K562 (cell line): ENCODE data around the gene GMPR. TPM values are rescaled to one million over a fixed set of nuclear protein-coding genes. Genes with fewer than 3 reads are reported as not detected.

ENCODE experiments used
- ATAC-seq: fragments of 200-7000 bp; cut with Tn5 transposase; 3 replicates; pipeline ENCODE4 v1.9.1; 2020; ENCODE audit warnings: moderate library complexity
- BruUV-seq: library from RNA; stranded (reverse); fragments of 400-500 nt; replicated peaks from 2 replicates; lab custom pipeline; 2021; lab: Mats Ljungman, UMichigan
- CTCF ChIA-PET: fragments of 300-600 bp; formaldehyde crosslinking; extraction: SDS; loops from one replicate; lab custom pipeline; 2021; ENCODE audit warnings: low intra/inter-chr PET ratio; lab: Yijun Ruan, JAX
- POLR2A ChIA-PET: fragments of 300-600, 350-650 bp; sonication (Branson Sonifier 250); formaldehyde crosslinking; extraction: SDS; loops from one replicate; lab custom pipeline; 2021; ENCODE audit warnings: antibody characterized with exemption, inconsistent platforms; lab: Yijun Ruan, JAX
- DNase-seq, 4 experiments: peaks; one replicate each; pipeline versions ENCODE4 v3.0.0 to v3.0.0-alpha.2; 2011 to 2018; ENCODE audit warnings: low spot score in 3 of 4, mixed read lengths in 3 of 4; ENCODE audit errors: extremely low read depth in 1 of 4
- FAIRE-seq: peaks from 2 replicates; lab custom pipeline; 2011; peaks lifted over from hg19 to GRCh38; lab: Jason Lieb, UNC
- H2AFZ ChIP-seq: 2 replicates; pipeline ENCODE4 v1.6.0; 2011; ENCODE audit warnings: low read depth, low read length, control low read depth, inconsistent platforms
- H3K27ac ChIP-seq: fragments of 200-600 bp; 3 replicates; pipeline ENCODE4 v1.8.0; 2011; ENCODE audit warnings: low read depth, mild to moderate bottlenecking, control low read depth, inconsistent platforms, low read length, moderate library complexity, mixed read lengths; ENCODE audit errors: extremely low read depth
- H3K27me3 ChIP-seq, 2 experiments: fragments of 300-600 bp in 1 of 2; 2 replicates in 1 of 2; 3 replicates in 1 of 2; pipeline versions ENCODE4 v1.6.0 to v1.8.0; 2011; ENCODE audit warnings: inconsistent platforms in 2 of 2, low read length in 2 of 2, mild to moderate bottlenecking in 1 of 2, mixed read lengths in 1 of 2, moderate library complexity in 1 of 2; ENCODE audit not compliant: control insufficient read depth in 2 of 2, insufficient read depth in 2 of 2
- H3K36me3 ChIP-seq: fragments of 300-600 bp; 3 replicates; pipeline ENCODE4 v1.8.0; 2011; ENCODE audit warnings: mild to moderate bottlenecking, low read length, inconsistent platforms; ENCODE audit not compliant: control insufficient read depth, insufficient read depth
- H3K4me1 ChIP-seq, 2 experiments: fragments of 200-600 bp in 1 of 2; replicated peaks in 1 of 2; 2 replicates in 1 of 2; 3 replicates in 1 of 2; pipeline versions ENCODE4 v1.5.1 to v1.8.0; 2011; ENCODE audit warnings: inconsistent platforms in 2 of 2, low read length in 2 of 2, mild to moderate bottlenecking in 1 of 2, mixed read lengths in 1 of 2, moderate library complexity in 1 of 2; ENCODE audit not compliant: control insufficient read depth in 2 of 2, insufficient read depth in 2 of 2
- H3K4me2 ChIP-seq: 2 replicates; pipeline ENCODE4 v1.6.1; 2011; ENCODE audit warnings: low read length, control low read depth, inconsistent platforms, mixed read lengths; ENCODE audit not compliant: insufficient read depth
- H3K4me3 ChIP-seq: fragments of 200-600 bp; sonication (generic), shearing (Covaris generic); 2 replicates; pipeline ENCODE4 v1.5.1; 2016; ENCODE audit warnings: control low read depth, inconsistent platforms
- H3K79me2 ChIP-seq: fragments of 200-600 bp; 3 replicates; pipeline ENCODE4 v1.8.0; 2011; ENCODE audit warnings: low read length, inconsistent platforms; ENCODE audit not compliant: control insufficient read depth, insufficient read depth
- H3K9ac ChIP-seq, 2 experiments: 2 replicates each; pipeline versions ENCODE4 v1.6.0 to v1.6.1; 2011; ENCODE audit warnings: low read depth in 2 of 2, low read length in 2 of 2, control low read depth in 1 of 2, inconsistent platforms in 1 of 2, mild to moderate bottlenecking in 1 of 2, mixed read lengths in 1 of 2; ENCODE audit not compliant: insufficient read depth in 1 of 2
- H3K9me1 ChIP-seq: one replicate; pipeline ENCODE4 v1.6.0; 2011; ENCODE audit warnings: inconsistent platforms, mild to moderate bottlenecking, low read length, moderate library complexity; ENCODE audit not compliant: control insufficient read depth, insufficient read depth
- H3K9me3 ChIP-seq: replicated peaks from 2 replicates; pipeline ENCODE4 v1.5.1; 2011; ENCODE audit warnings: low read depth, low read length, inconsistent platforms; ENCODE audit not compliant: control insufficient read depth, insufficient read depth
- H4K20me1 ChIP-seq: replicated peaks from 2 replicates; pipeline ENCODE4 v1.6.1; 2011; ENCODE audit warnings: low read length, inconsistent platforms, mixed read lengths; ENCODE audit not compliant: control insufficient read depth, insufficient read depth
- EHMT2 ChIP-seq: fragments of 450-650 bp; IDR thresholded peaks from 2 replicates; pipeline ENCODE4 v1.6.1; 2018; ENCODE audit warnings: antibody characterized with exemption
- NFIC ChIP-seq: fragments of 450-650 bp; IDR thresholded peaks from 2 replicates; pipeline ENCODE4 v1.6.1; 2017; ENCODE audit warnings: mild to moderate bottlenecking, inconsistent platforms
- RHOXF2B ChIP-seq: fragments of 250-450 bp; sonication (Bioruptor Pico); conservative IDR thresholded peaks from 2 replicates; pipeline ENCODE4 v1.5.1; 2021
- WGBS: fragments of 100-300 bp; shearing (Covaris generic); methylation state at CpG from one replicate; pipeline ENCODE4 v1.1.6; 2016; ENCODE audit warnings: low coverage, mixed read lengths; ENCODE audit not compliant: insufficient coverage; ENCODE audit errors: missing lambda C conversion rate; 5-methylcytosine and 5-hydroxymethylcytosine counted together
- in situ Hi-C: fragments of 300-500 bp; cut with MboI; formaldehyde crosslinking; loops from 4 replicates; pipeline ENCODE4 v1.15.0; 2018; ENCODE audit warnings: inconsistent platforms, mixed read lengths
- intact Hi-C: fragments of 100-400 bp; cut with micrococcal nuclease; formaldehyde crosslinking; loops from 2 replicates; pipeline ENCODE4 v1.14.2; 2022
- polyA plus RNA-seq, 8 experiments: library from polyadenylated mRNA; depleted of rRNA in 4 of 8; stranded (reverse) in 5 of 8; unstranded in 3 of 8; fragments of >200 nt; fragmentation: Nextera tagmentation in 2 of 8; fragmentation: Illumina TruSeq in 1 of 8; extraction: Ambion mirVana in 2 of 8; extraction: Trizol in 1 of 8; gene quantifications; 2 replicates each; pipeline versions ENCODE4 v1.2.1 to v1.2.3, GENCODE V29; 2011 to 2014; ENCODE audit warnings: inconsistent platforms in 1 of 8, missing spikeins in 1 of 8
- total RNA-seq, 7 experiments: library from RNA; depleted of rRNA in 6 of 7; stranded (reverse); fragments of >200 nt in 6 of 7; fragmentation: Illumina TruSeq in 2 of 7; extraction: Trizol in 2 of 7; gene quantifications; 2 replicates each; pipeline versions ENCODE4 v1.2.1 to v1.2.3, GENCODE V29; 2011 to 2021; ENCODE audit warnings: low replicate concordance in 1 of 7
- TF ChIP-seq, protein P1 (sequence below): fragments of 450-650 bp; IDR thresholded peaks from 2 replicates; pipeline ENCODE4 v1.6.1; 2016; ENCODE audit warnings: mild to moderate bottlenecking, moderate library complexity
- TF ChIP-seq, protein P2 (sequence below): fragments of 450-650 bp; IDR thresholded peaks from 2 replicates; pipeline ENCODE4 v1.6.1; 2017; ENCODE audit warnings: antibody characterized with exemption, mild to moderate bottlenecking

Gene GMPR
- total and polyA plus RNA-seq, 9 of the 15 experiments (the other 6 are each of a cell fraction or from before 2014, with no cell fraction given), result 34.6 to 83.7 (median 49.8) TPM

DNA sequence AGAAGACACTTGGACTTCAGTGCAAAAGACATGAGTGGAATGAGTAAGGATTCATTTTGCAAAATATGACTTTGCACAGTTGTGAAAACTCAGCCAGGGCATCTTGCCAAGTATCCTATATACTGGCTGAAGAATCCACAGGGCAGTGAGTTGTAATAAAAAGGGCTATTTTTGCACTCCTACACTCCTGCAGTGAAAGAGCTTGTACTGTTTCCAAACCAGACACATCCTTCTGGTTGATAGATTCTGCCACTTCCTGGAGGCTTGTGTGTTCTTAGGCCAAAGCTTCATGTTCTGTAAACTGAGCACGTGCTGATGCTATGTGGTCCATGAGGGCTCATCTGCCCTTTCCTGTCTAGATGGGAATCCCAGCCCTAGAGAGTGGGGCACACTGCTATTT lies 34.9 kb downstream of the GMPR start:
- Histone ChIP-seq H3K9ac (no peak overlapping the region), H3K4me1 (peaks cover 29 to 59% of the 10 kb centered on the region in 2 experiments), H2AFZ (no peak overlapping the region), H3K9me1 (peaks cover 7% of the 10 kb centered on the region), H3K4me3 (no peak overlapping the region), H4K20me1 (0 out of 2 replicates have a peak, but pooled peaks cover 6% of the 10 kb centered on the region), H3K79me2 (peaks cover 15% of the 10 kb centered on the region), H3K27ac (no peak overlapping the region; the same call in 2 of the 3 replicates), H3K27me3 (no peaks in the 10 kb centered on the region), H3K4me2 (no peak overlapping the region), H3K36me3 (peaks cover 42% of the 10 kb centered on the region), H3K9me3 (no peaks in the 10 kb centered on the region)
- FAIRE-seq (no peak), ATAC-seq (no peak), DNase-seq (no peak)
- CTCF ChIA-PET, result no interaction called here
- in situ Hi-C loops (no loop called here), intact Hi-C loops (loop anchor here (10.0 kb wide), 1 partner anchor 578 kb away; no protein-coding TSS in a partner anchor)
- WGBS, result 63% methylated on average over 1 of the region's 1 CpG
- POLR2A ChIA-PET, result interaction anchor here (0.7 to 2.2 kb wide), 4 partner anchors 19 to 721 kb away, joined by 3 to 5 read pairs (median 3); no protein-coding TSS in a partner anchor
- no TSS peak for BruUV-seq
- TF ChIP-seq NFIC (peak; percentile 82), RHOXF2B (CRISPR knock-in tag) (no peak), EHMT2 (no peak)
- TF ChIP-seq, protein P1, sequence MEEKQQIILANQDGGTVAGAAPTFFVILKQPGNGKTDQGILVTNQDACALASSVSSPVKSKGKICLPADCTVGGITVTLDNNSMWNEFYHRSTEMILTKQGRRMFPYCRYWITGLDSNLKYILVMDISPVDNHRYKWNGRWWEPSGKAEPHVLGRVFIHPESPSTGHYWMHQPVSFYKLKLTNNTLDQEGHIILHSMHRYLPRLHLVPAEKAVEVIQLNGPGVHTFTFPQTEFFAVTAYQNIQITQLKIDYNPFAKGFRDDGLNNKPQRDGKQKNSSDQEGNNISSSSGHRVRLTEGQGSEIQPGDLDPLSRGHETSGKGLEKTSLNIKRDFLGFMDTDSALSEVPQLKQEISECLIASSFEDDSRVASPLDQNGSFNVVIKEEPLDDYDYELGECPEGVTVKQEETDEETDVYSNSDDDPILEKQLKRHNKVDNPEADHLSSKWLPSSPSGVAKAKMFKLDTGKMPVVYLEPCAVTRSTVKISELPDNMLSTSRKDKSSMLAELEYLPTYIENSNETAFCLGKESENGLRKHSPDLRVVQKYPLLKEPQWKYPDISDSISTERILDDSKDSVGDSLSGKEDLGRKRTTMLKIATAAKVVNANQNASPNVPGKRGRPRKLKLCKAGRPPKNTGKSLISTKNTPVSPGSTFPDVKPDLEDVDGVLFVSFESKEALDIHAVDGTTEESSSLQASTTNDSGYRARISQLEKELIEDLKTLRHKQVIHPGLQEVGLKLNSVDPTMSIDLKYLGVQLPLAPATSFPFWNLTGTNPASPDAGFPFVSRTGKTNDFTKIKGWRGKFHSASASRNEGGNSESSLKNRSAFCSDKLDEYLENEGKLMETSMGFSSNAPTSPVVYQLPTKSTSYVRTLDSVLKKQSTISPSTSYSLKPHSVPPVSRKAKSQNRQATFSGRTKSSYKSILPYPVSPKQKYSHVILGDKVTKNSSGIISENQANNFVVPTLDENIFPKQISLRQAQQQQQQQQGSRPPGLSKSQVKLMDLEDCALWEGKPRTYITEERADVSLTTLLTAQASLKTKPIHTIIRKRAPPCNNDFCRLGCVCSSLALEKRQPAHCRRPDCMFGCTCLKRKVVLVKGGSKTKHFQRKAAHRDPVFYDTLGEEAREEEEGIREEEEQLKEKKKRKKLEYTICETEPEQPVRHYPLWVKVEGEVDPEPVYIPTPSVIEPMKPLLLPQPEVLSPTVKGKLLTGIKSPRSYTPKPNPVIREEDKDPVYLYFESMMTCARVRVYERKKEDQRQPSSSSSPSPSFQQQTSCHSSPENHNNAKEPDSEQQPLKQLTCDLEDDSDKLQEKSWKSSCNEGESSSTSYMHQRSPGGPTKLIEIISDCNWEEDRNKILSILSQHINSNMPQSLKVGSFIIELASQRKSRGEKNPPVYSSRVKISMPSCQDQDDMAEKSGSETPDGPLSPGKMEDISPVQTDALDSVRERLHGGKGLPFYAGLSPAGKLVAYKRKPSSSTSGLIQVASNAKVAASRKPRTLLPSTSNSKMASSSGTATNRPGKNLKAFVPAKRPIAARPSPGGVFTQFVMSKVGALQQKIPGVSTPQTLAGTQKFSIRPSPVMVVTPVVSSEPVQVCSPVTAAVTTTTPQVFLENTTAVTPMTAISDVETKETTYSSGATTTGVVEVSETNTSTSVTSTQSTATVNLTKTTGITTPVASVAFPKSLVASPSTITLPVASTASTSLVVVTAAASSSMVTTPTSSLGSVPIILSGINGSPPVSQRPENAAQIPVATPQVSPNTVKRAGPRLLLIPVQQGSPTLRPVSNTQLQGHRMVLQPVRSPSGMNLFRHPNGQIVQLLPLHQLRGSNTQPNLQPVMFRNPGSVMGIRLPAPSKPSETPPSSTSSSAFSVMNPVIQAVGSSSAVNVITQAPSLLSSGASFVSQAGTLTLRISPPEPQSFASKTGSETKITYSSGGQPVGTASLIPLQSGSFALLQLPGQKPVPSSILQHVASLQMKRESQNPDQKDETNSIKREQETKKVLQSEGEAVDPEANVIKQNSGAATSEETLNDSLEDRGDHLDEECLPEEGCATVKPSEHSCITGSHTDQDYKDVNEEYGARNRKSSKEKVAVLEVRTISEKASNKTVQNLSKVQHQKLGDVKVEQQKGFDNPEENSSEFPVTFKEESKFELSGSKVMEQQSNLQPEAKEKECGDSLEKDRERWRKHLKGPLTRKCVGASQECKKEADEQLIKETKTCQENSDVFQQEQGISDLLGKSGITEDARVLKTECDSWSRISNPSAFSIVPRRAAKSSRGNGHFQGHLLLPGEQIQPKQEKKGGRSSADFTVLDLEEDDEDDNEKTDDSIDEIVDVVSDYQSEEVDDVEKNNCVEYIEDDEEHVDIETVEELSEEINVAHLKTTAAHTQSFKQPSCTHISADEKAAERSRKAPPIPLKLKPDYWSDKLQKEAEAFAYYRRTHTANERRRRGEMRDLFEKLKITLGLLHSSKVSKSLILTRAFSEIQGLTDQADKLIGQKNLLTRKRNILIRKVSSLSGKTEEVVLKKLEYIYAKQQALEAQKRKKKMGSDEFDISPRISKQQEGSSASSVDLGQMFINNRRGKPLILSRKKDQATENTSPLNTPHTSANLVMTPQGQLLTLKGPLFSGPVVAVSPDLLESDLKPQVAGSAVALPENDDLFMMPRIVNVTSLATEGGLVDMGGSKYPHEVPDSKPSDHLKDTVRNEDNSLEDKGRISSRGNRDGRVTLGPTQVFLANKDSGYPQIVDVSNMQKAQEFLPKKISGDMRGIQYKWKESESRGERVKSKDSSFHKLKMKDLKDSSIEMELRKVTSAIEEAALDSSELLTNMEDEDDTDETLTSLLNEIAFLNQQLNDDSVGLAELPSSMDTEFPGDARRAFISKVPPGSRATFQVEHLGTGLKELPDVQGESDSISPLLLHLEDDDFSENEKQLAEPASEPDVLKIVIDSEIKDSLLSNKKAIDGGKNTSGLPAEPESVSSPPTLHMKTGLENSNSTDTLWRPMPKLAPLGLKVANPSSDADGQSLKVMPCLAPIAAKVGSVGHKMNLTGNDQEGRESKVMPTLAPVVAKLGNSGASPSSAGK, result peak; percentile 48; the same call in 1 of the 2 replicates
- TF ChIP-seq, protein P2, sequence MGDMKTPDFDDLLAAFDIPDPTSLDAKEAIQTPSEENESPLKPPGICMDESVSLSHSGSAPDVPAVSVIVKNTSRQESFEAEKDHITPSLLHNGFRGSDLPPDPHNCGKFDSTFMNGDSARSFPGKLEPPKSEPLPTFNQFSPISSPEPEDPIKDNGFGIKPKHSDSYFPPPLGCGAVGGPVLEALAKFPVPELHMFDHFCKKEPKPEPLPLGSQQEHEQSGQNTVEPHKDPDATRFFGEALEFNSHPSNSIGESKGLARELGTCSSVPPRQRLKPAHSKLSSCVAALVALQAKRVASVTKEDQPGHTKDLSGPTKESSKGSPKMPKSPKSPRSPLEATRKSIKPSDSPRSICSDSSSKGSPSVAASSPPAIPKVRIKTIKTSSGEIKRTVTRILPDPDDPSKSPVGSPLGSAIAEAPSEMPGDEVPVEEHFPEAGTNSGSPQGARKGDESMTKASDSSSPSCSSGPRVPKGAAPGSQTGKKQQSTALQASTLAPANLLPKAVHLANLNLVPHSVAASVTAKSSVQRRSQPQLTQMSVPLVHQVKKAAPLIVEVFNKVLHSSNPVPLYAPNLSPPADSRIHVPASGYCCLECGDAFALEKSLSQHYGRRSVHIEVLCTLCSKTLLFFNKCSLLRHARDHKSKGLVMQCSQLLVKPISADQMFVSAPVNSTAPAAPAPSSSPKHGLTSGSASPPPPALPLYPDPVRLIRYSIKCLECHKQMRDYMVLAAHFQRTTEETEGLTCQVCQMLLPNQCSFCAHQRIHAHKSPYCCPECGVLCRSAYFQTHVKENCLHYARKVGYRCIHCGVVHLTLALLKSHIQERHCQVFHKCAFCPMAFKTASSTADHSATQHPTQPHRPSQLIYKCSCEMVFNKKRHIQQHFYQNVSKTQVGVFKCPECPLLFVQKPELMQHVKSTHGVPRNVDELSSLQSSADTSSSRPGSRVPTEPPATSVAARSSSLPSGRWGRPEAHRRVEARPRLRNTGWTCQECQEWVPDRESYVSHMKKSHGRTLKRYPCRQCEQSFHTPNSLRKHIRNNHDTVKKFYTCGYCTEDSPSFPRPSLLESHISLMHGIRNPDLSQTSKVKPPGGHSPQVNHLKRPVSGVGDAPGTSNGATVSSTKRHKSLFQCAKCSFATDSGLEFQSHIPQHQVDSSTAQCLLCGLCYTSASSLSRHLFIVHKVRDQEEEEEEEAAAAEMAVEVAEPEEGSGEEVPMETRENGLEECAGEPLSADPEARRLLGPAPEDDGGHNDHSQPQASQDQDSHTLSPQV, result 0 out of 2 replicates have a peak, but pooled peaks have one; percentile 28
